Activated gamma-delta T cell (primary cell): ENCODE results near the gene ABCC6.
"Not testable (repeated sequence)": the region's sequence is repeated elsewhere in the genome, so short reads cannot be mapped to it uniquely, and the experiment has no call there.

Source experiments
- DNase-seq: peaks from one replicate; lab custom pipeline; 2025; lab: John Stamatoyannopoulos, UW

The ABCC6 gene

DNA sequence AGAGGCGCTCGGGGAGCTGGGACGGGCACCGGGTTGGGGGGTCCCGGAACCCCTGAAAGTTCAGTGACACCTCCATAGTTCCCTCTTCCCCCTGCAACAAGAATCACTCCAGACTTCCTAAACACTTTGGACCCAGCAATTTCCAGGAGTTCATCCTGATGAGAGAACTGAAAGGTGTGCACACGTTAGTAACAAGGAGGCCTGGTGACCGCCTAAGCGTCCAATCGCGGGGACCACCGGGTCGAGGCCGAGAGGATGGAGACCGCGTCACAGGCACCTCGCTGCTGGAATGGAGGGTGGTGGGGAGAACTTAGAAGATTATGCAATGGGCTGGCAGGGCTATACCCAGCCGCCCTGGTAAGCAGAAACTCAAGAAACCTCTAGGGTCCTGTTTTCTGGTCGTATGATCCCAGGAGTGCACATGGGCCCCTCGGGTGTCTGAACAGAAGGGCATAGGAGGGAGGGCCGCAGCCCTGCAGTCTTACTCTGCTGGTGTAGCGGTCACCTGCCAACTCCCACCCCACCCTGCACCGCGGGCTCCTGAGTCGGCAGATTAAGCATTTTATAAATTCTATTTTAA is 458 bp upstream of the ABCC6 start:
- DNase-seq, result not testable (repeated sequence)

DNA sequence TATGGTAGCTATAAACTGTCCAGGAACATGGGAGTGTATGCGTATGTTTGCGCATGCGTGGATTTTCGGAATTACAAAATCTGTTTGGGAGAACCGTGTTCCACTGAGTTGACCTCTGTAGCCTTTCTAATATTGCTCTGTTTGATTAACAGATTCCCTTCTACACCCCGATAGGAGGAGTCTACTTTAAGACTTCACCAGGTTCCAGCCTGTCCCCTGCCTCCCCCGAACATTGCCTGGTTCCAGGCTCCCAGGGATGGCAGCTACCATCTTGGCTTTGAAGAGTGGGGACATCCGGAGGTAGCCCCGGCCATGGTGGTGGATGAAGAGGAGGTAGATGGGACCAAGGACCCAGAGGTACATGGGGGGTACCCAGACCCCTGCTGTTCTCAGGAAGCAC is 1.9 kb downstream of the ABCC6 start:
- not testable (repeated sequence) for DNase-seq

GRCh38 chr16:16220449-16220848 is 2.8 kb downstream of the ABCC6 start:
- not testable (repeated sequence) for DNase-seq

GRCh38 chr16:16218787-16219186 is 4.5 kb downstream of the ABCC6 start:
- not testable (repeated sequence) for DNase-seq

DNA sequence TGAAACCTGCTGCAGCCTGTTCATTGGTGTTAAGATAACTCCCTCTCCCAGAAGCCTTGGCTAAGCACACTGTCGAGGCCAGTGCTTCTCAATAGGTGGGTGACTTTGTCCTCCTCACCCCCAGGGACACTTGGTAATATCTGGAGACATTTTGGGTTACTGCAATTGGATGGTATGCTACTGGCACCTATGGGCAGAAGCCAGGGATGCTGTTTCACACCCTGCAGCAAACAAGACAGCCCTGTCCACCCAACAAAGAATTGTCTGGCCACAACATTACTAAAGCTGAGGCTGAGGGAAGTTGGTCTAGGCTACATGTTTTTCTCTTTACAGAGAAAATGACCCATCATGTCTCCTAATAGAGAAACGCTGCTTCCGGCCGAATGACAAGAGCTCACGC is 4.9 kb downstream of the ABCC6 start:
- DNase-seq, result not testable (repeated sequence)

- DNase-seq, result not testable (repeated sequence)
Observed at GRCh38 chr16:16213863-16214293, 9.4 kb downstream of the ABCC6 start.

- not testable (repeated sequence) for DNase-seq
Observed at GRCh38 chr16:16211404-16211803, 11.9 kb downstream of the ABCC6 start.

DNA sequence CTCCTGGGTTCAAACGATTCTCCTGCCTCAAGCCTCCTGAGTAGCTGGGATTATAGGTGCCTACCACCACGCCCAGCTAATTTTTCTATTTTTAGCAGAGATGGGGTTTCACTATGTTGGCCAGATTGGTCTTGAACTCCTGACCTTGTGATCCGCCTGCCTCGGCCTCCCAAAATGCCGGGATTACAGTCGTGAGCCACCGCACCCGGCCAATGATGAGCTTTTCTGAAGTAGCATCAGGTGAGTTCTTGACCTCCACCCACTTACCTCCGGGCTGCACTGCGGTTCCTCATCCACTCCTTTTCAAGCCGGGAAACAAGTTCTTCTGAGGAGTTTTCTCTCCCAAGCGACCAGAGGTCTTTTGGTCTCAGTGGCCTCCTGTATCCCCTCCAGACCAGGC is 14.8 kb downstream of the ABCC6 start:
- not testable (repeated sequence) for DNase-seq

- not testable (repeated sequence) for DNase-seq
Observed at GRCh38 chr16:16207787-16208334, 15.4 kb downstream of the ABCC6 start.

DNA sequence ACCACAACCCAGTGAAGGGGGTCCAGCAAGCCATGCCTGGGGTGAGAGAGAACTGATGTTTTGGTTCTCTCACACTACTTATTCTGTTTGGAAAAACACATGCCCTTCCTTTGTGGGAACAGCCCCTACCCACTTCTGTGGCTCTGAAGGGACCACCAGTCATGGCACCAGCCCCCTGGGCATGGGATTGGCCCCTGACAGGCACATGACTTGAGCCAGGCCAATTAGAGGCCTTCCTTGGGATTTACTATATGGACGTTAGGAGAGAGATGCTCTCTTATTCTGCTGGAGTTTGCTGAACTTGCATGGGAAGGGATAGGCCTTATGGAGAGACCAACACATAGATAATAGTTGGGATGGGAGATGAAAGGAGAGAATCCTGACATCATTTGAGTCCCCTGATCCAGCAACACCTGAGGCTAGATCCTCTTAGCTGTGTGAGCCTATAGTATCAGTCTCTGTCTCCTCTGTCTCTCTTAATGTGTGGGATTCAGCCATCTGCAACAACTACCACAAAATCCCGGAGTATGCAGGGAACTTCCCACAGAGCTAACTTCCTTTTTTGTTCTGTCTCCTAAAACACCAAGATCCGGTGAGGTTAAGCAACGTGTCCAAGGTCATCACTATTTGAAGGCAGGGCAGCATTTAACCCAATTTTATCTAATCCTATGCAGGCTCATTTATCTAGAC is 16.1 kb downstream of the ABCC6 start:
- DNase-seq, result not testable (repeated sequence)

- DNase-seq, result not testable (repeated sequence)
Observed at GRCh38 chr16:16205864-16206263, 17.4 kb downstream of the ABCC6 start.

GRCh38 chr16:16204552-16204951 is 18.7 kb downstream of the ABCC6 start:
- not testable (repeated sequence) for DNase-seq

DNA sequence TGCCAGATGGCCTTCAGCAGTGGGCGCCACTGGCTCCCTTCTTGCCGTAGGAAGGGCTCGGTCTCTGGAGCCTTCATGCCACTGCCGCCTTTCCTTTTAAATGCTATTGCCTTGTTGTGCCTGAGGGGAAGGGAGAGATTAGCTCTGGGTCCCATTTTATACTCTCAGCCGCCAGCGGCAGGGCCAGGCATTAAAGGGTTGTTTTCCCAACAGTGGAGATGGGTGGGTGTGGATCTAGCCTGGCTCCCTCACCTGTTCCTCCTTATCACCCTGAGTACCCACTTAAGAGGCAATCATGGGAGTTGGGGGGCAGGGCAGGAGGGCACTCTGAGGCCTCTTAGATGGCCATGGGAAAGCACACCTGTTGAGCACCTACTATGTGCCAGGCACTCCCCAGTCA is 19.8 kb downstream of the ABCC6 start:
- not testable (repeated sequence) for DNase-seq

- DNase-seq, result not testable (repeated sequence)
Observed at GRCh38 chr16:16202400-16203143, 20.7 kb downstream of the ABCC6 start.

- not testable (repeated sequence) for DNase-seq
Observed at GRCh38 chr16:16201880-16202279, 21.4 kb downstream of the ABCC6 start.

DNA sequence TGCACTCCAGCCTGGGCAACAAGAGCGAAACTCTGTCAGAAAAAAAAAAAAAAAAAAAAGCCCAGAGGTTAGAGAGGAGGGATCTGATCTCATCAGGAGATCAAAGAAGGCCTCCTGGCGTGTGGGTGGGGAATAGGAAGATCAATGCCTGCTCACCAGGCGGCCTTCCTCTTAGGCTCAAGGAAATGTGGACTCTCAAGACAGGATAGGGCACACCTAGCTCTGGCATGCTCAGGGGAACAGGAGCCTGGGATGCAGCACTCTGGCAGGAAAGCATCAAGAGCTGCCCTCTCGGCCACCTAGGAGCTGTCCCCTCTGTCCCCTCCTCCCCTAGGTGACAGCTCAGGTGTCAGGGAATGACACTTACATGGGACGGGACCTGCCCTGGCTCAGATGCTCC is 22.9 kb downstream of the ABCC6 start:
- DNase-seq, result not testable (repeated sequence)

GRCh38 chr16:16199428-16199827 is 23.9 kb downstream of the ABCC6 start:
- not testable (repeated sequence) for DNase-seq

DNA sequence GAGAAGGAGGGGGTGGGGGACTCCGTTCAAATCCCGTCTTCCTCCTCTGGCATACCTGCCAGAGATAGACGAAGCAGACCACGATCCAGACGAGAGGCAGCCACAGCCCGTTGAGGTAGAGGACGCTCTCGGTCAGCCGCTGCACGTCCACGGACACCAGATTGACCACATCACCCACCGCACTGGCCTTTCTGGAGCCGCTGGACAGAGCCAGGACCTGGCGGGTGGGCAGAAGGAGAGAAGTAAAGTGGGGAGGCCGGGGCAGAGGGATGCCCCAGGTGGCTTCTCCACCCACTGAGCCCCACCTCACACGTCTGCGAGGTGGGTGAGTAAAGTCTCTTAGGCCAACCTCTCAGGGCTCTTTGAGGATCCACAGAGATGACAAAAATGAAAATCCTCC is 25.3 kb downstream of the ABCC6 start:
- no peak for DNase-seq

- no peak for DNase-seq
Observed at GRCh38 chr16:16197331-16197730, 26.0 kb downstream of the ABCC6 start.

GRCh38 chr16:16196099-16196498 is 27.2 kb downstream of the ABCC6 start:
- no peak for DNase-seq

DNA sequence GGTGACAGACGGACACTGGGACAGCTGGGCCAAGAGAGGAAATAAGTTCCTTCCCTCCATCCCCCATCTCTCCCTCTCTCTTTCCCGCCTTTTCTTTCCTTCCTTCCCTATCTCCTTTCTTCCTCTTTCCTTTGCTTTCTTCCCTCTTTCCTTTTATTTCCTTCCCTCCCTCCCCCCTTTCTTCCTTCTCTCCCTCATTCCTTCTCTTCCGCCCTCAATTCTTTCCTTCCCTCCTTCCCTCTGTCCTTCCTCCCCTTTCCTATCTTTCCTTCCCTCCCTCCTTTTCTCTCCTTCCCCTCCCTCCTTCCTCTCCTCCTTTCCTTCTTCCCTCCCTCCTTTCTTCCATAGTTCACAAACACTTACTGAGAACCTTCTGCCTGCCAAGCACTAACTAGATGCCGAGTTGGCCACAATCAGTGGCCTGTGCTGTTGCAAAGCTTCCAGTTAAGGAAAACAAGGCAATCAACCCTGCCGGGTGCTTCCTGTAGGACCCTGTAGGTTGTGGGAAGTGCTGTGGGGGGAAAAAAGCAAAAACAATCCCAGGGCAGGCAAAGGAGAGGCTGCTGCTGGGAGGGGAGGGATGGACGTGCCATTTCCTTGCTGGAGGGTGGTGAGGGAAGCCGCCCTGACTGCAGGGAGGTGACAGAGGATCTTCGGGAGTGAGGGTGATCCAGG is 31.7 kb downstream of the ABCC6 start:
- no peak for DNase-seq

- DNase-seq, result not testable (repeated sequence)
Observed at GRCh38 chr16:16190966-16191365, 32.3 kb downstream of the ABCC6 start.
